Fibroblast of mammary gland (primary cell): Measurements from ENCODE around the gene ADAMTS2.
A peak's percentile ranks its signal among the peaks of the same experiment; 100 is the strongest.

Experiments
- DNase-seq: peaks from one replicate; pipeline ENCODE4 v3.0.0-alpha.2; 2010; ENCODE audit warnings: low read depth
- H3K4me3 ChIP-seq: 2 replicates; pipeline ENCODE4 v1.5.1; 2011; ENCODE audit warnings: low read depth, mild to moderate bottlenecking, low read length, moderate library complexity; ENCODE audit not compliant: control insufficient read depth
- CTCF ChIP-seq: conservative IDR thresholded peaks from 2 replicates; pipeline ENCODE4 v1.5.1; 2011; ENCODE audit warnings: low read depth, low read length, inconsistent platforms; ENCODE audit not compliant: control insufficient read depth, insufficient read depth

ADAMTS2 gene

GRCh38 chr5:179380211-179381035, 35.2 kb upstream of the ADAMTS2 start:
- no peak overlapping the region for H3K4me3 ChIP-seq
- TF ChIP-seq CTCF = no peak
- no peak for DNase-seq

- no peak for DNase-seq
- no peak for TF ChIP-seq CTCF
These were observed 34.1 kb upstream of the ADAMTS2 start for GRCh38 chr5:179379321-179379890.

GRCh38 chr5:179378441-179379271, 33.4 kb upstream of the ADAMTS2 start:
- no peak for TF ChIP-seq CTCF
- peak; percentile 81 for DNase-seq

More at GRCh38 chr5:179379321-179379890, 34.1 kb upstream of the ADAMTS2 start:
- no peak overlapping the region for H3K4me3 ChIP-seq

GRCh38 chr5:179378116-179378440, 32.8 kb upstream of the ADAMTS2 start:
- H3K4me3 ChIP-seq = no peak overlapping the region
- no peak for TF ChIP-seq CTCF
- no peak for DNase-seq

More at GRCh38 chr5:179378441-179379271, 33.4 kb upstream of the ADAMTS2 start:
- no peak overlapping the region for H3K4me3 ChIP-seq

GRCh38 chr5:179377421-179378115, 32.3 kb upstream of the ADAMTS2 start:
- H3K4me3 ChIP-seq = no peak overlapping the region
- no peak for TF ChIP-seq CTCF
- DNase-seq = no peak

GRCh38 chr5:179376701-179377420, 31.6 kb upstream of the ADAMTS2 start:
- no peak overlapping the region for H3K4me3 ChIP-seq
- DNase-seq = no peak
- TF ChIP-seq CTCF = no peak
